CD4-positive, alpha-beta T cell (primary cell): ENCODE data around the gene LNPK. TPM values are rescaled to one million over a fixed set of nuclear protein-coding genes. Genes with fewer than 3 reads are reported as not detected.

Experiments used
- ATAC-seq: fragments of 200-7000 bp; cut with Tn5 transposase; one replicate; pipeline ENCODE4 v1.10.0; 2022; ENCODE audit warnings: mild to moderate bottlenecking; ENCODE audit not compliant: poor library complexity
- CTCF ChIA-PET: fragments of 350-600 bp; sonication (Branson Sonifier 250); formaldehyde crosslinking; loops from one replicate; lab custom pipeline; 2021; ENCODE audit warnings: antibody characterized with exemption, inconsistent platforms; lab: Charles Lee
- POLR2A ChIA-PET: fragments of 350-600 bp; sonication (Branson Sonifier 250); formaldehyde crosslinking; loops from one replicate; lab custom pipeline; 2021; ENCODE audit warnings: antibody characterized with exemption, inconsistent platforms; lab: Charles Lee
- DNase-seq, 14 experiments: peaks; one replicate each; pipeline ENCODE4 v3.0.0-alpha.2; 2013 to 2020; ENCODE audit warnings: mixed read lengths in 2 of 14
- H3K27ac ChIP-seq, 2 donors: one replicate each; pipeline versions ENCODE4 v1.5.1 to v1.7.0; 2013; ENCODE audit warnings: low read length in 2 of 2, low read depth in 1 of 2, mild to moderate bottlenecking in 1 of 2
- H3K27me3 ChIP-seq, 2 experiments: 1 replicate in 1 of 2; 2 replicates in 1 of 2; pipeline versions ENCODE4 v1.6.1 to v1.7.0; 2013; ENCODE audit warnings: low read length in 2 of 2, control low read depth in 1 of 2, mild to moderate bottlenecking in 1 of 2, moderate library complexity in 1 of 2; ENCODE audit not compliant: insufficient read depth in 2 of 2, control insufficient read depth in 1 of 2
- H3K36me3 ChIP-seq: one replicate; pipeline ENCODE4 v1.6.1; 2013; ENCODE audit warnings: low read length, control low read depth; ENCODE audit not compliant: insufficient read depth
- H3K4me1 ChIP-seq: one replicate; pipeline ENCODE4 v1.6.1; 2013; ENCODE audit warnings: low read length, control low read depth; ENCODE audit not compliant: insufficient read depth
- H3K4me3 ChIP-seq: one replicate; pipeline ENCODE4 v1.5.1; 2013; ENCODE audit warnings: mild to moderate bottlenecking, low read length, moderate library complexity
- H3K9me3 ChIP-seq, 2 experiments: 1 replicate in 1 of 2; 2 replicates in 1 of 2; pipeline versions ENCODE4 v1.6.1 to v1.7.0; 2013; ENCODE audit warnings: low read length in 2 of 2, mild to moderate bottlenecking in 2 of 2, control low read depth in 1 of 2, moderate library complexity in 1 of 2; ENCODE audit not compliant: control insufficient read depth in 1 of 2, insufficient read depth in 1 of 2
- H3K27ac Mint-ChIP-seq: one replicate; pipeline ENCODE4 v1.8.0; 2020; ENCODE audit warnings: mixed read lengths
- H3K27me3 Mint-ChIP-seq: one replicate; pipeline ENCODE4 v1.8.0; 2021; ENCODE audit warnings: mixed read lengths
- H3K36me3 Mint-ChIP-seq: one replicate; pipeline ENCODE4 v1.8.0; 2021; ENCODE audit warnings: low read depth, mixed read lengths
- H3K4me1 Mint-ChIP-seq: one replicate; pipeline ENCODE4 v1.8.0; 2021; ENCODE audit warnings: low read depth, mixed read lengths
- H3K4me3 Mint-ChIP-seq: one replicate; pipeline ENCODE4 v1.8.0; 2020; ENCODE audit warnings: mild to moderate bottlenecking, mixed read lengths
- H3K9me3 Mint-ChIP-seq: one replicate; pipeline ENCODE4 v1.8.0; 2020; ENCODE audit warnings: mixed read lengths
- intact Hi-C, 2 experiments: fragments of 100-400 bp; cut with DNase I in 1 of 2; cut with micrococcal nuclease in 1 of 2; formaldehyde crosslinking; loops; one replicate each; pipeline versions ENCODE4 v1.15.1 to v1.9.0; 2023 to 2025; cut with DNase I, micrococcal nuclease
- total RNA-seq, 174 experiments: library from RNA in 2 of 174; stranded (reverse) in 2 of 174; gene quantifications; one replicate each; pipeline ENCODE4 v1.2.3 and lab custom pipeline; 2021 to 2026
- TF ChIP-seq, protein P1 (sequence below): fragments of 200-600 bp; IDR thresholded peaks from one replicate; pipeline ENCODE4 v1.8.0; 2022; ENCODE audit warnings: antibody characterized with exemption, mild to moderate bottlenecking

LNPK gene
- total RNA-seq, 2 experiments from 2014 or later: 12.7 to 15.8 TPM

DNA sequence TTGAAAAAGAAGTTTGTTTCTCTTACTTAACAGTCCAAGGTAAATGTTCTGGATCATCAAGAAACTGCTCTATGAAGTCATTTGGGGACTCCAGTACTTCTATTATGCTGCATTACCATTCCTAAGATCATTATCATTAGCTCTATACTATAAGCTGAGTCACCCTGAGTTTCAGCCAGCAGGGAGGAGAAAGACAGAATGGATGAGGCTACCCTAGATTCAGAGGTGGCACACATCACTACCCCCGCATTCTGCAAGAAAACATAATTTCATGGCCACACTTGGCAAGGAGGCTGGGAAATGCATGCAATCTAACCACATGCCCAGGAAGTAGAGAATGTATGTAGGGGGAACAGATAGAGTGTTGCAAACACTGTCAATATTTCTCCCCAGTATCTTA is 16.6 kb upstream of the LNPK start:
- no peaks in the 10 kb centered on the region for H3K9me3 Mint-ChIP-seq
- no peaks in the 10 kb centered on the region for H3K4me1 Mint-ChIP-seq
- H3K36me3 Mint-ChIP-seq: no peaks in the 10 kb centered on the region
- peaks cover 7 to 18% of the 10 kb centered on the region in 2 experiments for H3K27me3 ChIP-seq
- peaks cover 66% of the 10 kb centered on the region for H3K27me3 Mint-ChIP-seq
- ATAC-seq: no peak
- DNase-seq: no peak
- no peaks in the 10 kb centered on the region for H3K4me1 ChIP-seq
- no peak overlapping the region for H3K4me3 ChIP-seq
- ChIA-PET CTCF (no interaction called here), POLR2A (no interaction called here)
- TF ChIP-seq, protein P1, sequence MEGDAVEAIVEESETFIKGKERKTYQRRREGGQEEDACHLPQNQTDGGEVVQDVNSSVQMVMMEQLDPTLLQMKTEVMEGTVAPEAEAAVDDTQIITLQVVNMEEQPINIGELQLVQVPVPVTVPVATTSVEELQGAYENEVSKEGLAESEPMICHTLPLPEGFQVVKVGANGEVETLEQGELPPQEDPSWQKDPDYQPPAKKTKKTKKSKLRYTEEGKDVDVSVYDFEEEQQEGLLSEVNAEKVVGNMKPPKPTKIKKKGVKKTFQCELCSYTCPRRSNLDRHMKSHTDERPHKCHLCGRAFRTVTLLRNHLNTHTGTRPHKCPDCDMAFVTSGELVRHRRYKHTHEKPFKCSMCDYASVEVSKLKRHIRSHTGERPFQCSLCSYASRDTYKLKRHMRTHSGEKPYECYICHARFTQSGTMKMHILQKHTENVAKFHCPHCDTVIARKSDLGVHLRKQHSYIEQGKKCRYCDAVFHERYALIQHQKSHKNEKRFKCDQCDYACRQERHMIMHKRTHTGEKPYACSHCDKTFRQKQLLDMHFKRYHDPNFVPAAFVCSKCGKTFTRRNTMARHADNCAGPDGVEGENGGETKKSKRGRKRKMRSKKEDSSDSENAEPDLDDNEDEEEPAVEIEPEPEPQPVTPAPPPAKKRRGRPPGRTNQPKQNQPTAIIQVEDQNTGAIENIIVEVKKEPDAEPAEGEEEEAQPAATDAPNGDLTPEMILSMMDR: no peak
- no peak overlapping the region for H3K27ac Mint-ChIP-seq
- intact Hi-C loops: no loop called here
- H3K4me3 Mint-ChIP-seq: no peak overlapping the region
- no peaks in the 10 kb centered on the region for H3K36me3 ChIP-seq
- H3K27ac ChIP-seq: no peak overlapping the region
- peaks cover 0 to 3% of the 10 kb centered on the region in 2 experiments for H3K9me3 ChIP-seq

DNA sequence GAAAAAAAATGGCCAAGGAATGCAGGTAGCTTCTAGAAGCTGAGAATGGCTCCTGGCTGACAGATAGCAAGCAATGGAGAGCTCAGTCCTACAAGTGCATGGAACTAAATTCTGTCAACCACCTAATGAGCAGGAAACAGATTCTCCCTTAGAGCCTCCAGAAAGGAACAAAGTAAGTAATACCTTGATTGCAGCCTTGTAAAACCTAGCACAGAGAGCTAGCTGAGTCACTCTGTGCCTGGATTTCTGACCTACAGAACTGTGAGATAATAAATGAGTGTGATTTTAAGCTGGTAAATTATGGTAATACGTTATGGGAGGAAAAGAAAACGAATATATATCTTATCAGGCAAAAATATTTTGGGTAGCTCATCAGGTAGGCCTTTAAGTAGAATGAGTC is 7.4 kb upstream of the LNPK start:
- peaks cover 34% of the 10 kb centered on the region for H3K27me3 Mint-ChIP-seq
- ChIA-PET POLR2A (no interaction called here), CTCF (interaction anchor here (1.7 kb wide), 1 partner anchor 11 kb away, joined by 4 read pairs; no protein-coding TSS in a partner anchor)
- TF ChIP-seq, protein P1: no peak
- DNase-seq (no peak), ATAC-seq (no peak)
- Histone ChIP-seq H3K27me3 (no peaks in the 10 kb centered on the region), H3K36me3 (no peaks in the 10 kb centered on the region), H3K4me3 (no peak overlapping the region), H3K9me3 (no peaks in the 10 kb centered on the region), H3K4me1 (no peaks in the 10 kb centered on the region), H3K27ac (no peak overlapping the region)
- no peak overlapping the region for H3K27ac Mint-ChIP-seq
- H3K36me3 Mint-ChIP-seq: no peaks in the 10 kb centered on the region
- H3K9me3 Mint-ChIP-seq: no peaks in the 10 kb centered on the region
- H3K4me3 Mint-ChIP-seq: no peak overlapping the region
- no peaks in the 10 kb centered on the region for H3K4me1 Mint-ChIP-seq
- intact Hi-C loops: loop anchor here in 1 of 2 experiments (5.0 to 10.0 kb wide), 4 partner anchors 825 to 1767 kb away; partner anchors contain the start of gene ATP5MC3

DNA sequence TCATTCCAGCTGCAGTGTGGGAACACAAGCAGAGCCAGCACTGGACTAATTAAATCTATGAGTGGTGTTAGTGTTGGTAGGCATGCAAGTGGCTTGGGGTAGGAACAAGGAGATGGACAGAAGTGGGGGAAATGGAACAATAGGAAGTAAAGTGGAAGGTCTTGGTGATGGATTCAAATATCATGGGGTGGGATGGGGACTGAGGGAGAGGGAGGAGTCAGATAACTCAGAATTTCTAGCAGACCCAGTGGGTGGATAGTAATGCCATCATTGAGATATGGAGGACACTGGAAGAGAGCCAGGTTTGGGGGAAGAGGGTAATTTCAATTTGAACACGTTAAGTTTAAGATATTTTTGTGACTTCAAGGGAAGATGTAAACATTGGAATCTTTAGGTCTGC is 2.9 kb upstream of the LNPK start:
- ATAC-seq: no peak
- CTCF ChIA-PET: no interaction called here

More for the DNA sequence above, 2.9 kb upstream of the LNPK start:
- H3K27ac Mint-ChIP-seq: no peak overlapping the region
- H3K4me1 Mint-ChIP-seq: peaks cover 17% of the 10 kb centered on the region
- POLR2A ChIA-PET: no interaction called here
- no peak for DNase-seq
- peaks cover 16% of the 10 kb centered on the region for H3K4me1 ChIP-seq
- no peaks in the 10 kb centered on the region for H3K36me3 ChIP-seq
- H3K27me3 Mint-ChIP-seq: peaks cover 7% of the 10 kb centered on the region
- H3K4me3 ChIP-seq: no peak overlapping the region
- no peaks in the 10 kb centered on the region for H3K9me3 Mint-ChIP-seq
- H3K36me3 Mint-ChIP-seq: no peaks in the 10 kb centered on the region
- intact Hi-C loops: loop anchor here in 1 of 2 experiments (5.0 to 10.0 kb wide), 4 partner anchors 820 to 1763 kb away; partner anchors contain the start of gene ATP5MC3
- TF ChIP-seq, protein P1: no peak
- no peaks in the 10 kb centered on the region for H3K9me3 ChIP-seq
- H3K27ac ChIP-seq: no peak overlapping the region
- no peak overlapping the region for H3K4me3 Mint-ChIP-seq
- no peaks in the 10 kb centered on the region for H3K27me3 ChIP-seq
